ENCODE data around the gene BSN.

Gene BSN

DNA sequence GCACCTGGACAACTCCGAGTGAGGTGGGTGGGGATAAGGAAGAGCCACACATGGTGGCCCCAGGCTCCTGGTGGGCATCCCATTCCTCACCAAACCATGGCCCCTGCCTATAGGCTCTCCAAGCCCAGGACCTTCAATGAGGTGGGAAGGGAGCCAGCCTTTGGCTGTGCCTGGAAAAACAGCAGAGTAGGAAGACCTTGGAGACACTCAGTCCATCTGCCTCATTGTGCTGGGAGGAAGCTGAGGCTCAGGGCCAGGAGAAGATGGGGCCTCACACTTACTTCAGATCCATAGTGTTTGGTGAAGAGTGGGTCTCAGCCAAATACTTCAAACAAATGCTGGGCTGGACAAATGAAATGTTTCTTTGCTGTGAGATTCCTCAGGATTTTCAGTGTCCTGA, 72.5 kb downstream of the BSN start:
- H3K4me1 ChIP-seq (ENCODE audit: insufficient read depth, low read length), result no peaks in the 10 kb centered on the region
- H3K9me3 ChIP-seq (ENCODE audit: insufficient read depth, low read length, severe bottlenecking), result no peaks in the 10 kb centered on the region
- H3K27ac ChIP-seq (ENCODE audit: low read length), result no peak overlapping the region
- H3K9ac ChIP-seq (ENCODE audit: low read depth, low read length), result no peak overlapping the region
- no peaks in the 10 kb centered on the region for H4K20me1 ChIP-seq (ENCODE audit: insufficient read depth, low read length)
- no peak overlapping the region for H3K4me2 ChIP-seq (ENCODE audit: insufficient read depth, low read length)
- H2AFZ ChIP-seq (ENCODE audit: low read depth, low read length), result no peak overlapping the region
- DNase-seq, result no peak
- no peaks in the 10 kb centered on the region for H3K79me2 ChIP-seq (ENCODE audit: insufficient read depth, low read length)
- no peaks in the 10 kb centered on the region for H3K27me3 ChIP-seq (ENCODE audit: insufficient read depth, low read length, poor library complexity)
- TF ChIP-seq, protein P1, sequence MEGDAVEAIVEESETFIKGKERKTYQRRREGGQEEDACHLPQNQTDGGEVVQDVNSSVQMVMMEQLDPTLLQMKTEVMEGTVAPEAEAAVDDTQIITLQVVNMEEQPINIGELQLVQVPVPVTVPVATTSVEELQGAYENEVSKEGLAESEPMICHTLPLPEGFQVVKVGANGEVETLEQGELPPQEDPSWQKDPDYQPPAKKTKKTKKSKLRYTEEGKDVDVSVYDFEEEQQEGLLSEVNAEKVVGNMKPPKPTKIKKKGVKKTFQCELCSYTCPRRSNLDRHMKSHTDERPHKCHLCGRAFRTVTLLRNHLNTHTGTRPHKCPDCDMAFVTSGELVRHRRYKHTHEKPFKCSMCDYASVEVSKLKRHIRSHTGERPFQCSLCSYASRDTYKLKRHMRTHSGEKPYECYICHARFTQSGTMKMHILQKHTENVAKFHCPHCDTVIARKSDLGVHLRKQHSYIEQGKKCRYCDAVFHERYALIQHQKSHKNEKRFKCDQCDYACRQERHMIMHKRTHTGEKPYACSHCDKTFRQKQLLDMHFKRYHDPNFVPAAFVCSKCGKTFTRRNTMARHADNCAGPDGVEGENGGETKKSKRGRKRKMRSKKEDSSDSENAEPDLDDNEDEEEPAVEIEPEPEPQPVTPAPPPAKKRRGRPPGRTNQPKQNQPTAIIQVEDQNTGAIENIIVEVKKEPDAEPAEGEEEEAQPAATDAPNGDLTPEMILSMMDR (IDR thresholded peaks at IDR 0.05; ENCODE audit: borderline replicate concordance, extremely low read depth, low read length, poor library complexity, severe bottlenecking), result no peak
- TF ChIP-seq EZH2 (IDR thresholded peaks at IDR 0.05; ENCODE audit: borderline replicate concordance, low read depth, low read length, severe bottlenecking), result no peak
- no peak for ATAC-seq (ENCODE audit: insufficient read depth, low read depth)
- H3K4me3 ChIP-seq (ENCODE audit: low read depth in 1 of 2, low read length in 2 of 2), result no peak overlapping the region
- H3K36me3 ChIP-seq (ENCODE audit: insufficient read depth, low read length), result no peaks in the 10 kb centered on the region

DNA sequence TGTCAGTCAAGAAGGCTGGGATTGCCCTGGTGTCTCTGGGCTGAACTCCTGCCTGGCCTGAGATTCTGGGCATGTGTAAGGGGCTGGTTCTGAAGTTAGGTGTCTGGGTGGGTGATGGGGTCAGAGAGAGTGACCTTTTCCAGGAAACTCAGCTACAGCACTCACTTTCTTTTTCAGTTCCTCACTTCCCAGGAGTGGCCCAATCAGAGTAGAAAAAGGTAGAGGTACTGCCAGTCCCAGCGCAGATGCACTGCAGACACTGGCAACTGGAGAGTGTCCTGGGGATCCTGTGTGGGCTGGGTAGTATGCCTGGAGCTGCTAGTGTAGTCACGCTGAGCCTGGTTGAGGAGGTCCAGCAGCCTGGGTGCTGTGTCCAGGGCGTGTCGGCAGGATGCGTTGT, 73.4 kb downstream of the BSN start:
- no peaks in the 10 kb centered on the region for H3K36me3 ChIP-seq (ENCODE audit: insufficient read depth, low read length)
- H3K4me3 ChIP-seq (ENCODE audit: low read depth in 1 of 2, low read length in 2 of 2), result no peak overlapping the region
- H3K9me3 ChIP-seq (ENCODE audit: insufficient read depth, low read length, severe bottlenecking), result no peaks in the 10 kb centered on the region
- ATAC-seq (ENCODE audit: insufficient read depth, low read depth), result no peak
- H4K20me1 ChIP-seq (ENCODE audit: insufficient read depth, low read length), result no peaks in the 10 kb centered on the region
- no peak overlapping the region for H3K4me2 ChIP-seq (ENCODE audit: insufficient read depth, low read length)
- H3K27ac ChIP-seq (ENCODE audit: low read length), result no peak overlapping the region
- no peaks in the 10 kb centered on the region for H3K79me2 ChIP-seq (ENCODE audit: insufficient read depth, low read length)
- DNase-seq, result no peak
- no peaks in the 10 kb centered on the region for H3K4me1 ChIP-seq (ENCODE audit: insufficient read depth, low read length)
- H2AFZ ChIP-seq (ENCODE audit: low read depth, low read length), result no peak overlapping the region
- no peaks in the 10 kb centered on the region for H3K27me3 ChIP-seq (ENCODE audit: insufficient read depth, low read length, poor library complexity)
- no peak overlapping the region for H3K9ac ChIP-seq (ENCODE audit: low read depth, low read length)
- TF ChIP-seq, protein P1 (IDR thresholded peaks at IDR 0.05; ENCODE audit: borderline replicate concordance, extremely low read depth, low read length, poor library complexity, severe bottlenecking), result no peak
- no peak for TF ChIP-seq EZH2 (IDR thresholded peaks at IDR 0.05; ENCODE audit: borderline replicate concordance, low read depth, low read length, severe bottlenecking)

DNA sequence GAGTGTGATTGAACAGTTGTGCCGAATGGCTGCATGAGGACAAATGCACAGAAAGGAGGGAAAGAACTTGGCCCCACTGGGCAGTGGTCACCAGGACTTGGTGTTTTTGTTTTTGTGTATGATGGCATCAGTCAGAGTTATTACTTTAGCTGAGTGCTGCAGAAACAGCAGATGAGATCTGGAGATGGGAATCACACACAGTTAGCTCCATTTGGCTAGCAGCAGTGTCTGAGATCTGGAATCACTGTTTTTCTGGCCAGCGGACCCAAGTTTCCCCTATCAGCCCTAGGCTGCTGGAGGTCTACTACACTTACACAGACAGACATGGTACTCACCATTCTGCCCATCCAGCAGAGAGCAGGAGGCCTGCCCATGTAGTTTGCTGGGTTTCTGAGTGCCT, 74.0 kb downstream of the BSN start:
- Histone ChIP-seq H3K36me3 (ENCODE audit: insufficient read depth, low read length) (no peaks in the 10 kb centered on the region), H3K27ac (ENCODE audit: low read length) (no peak overlapping the region), H3K4me1 (ENCODE audit: insufficient read depth, low read length) (no peaks in the 10 kb centered on the region), H3K4me2 (ENCODE audit: insufficient read depth, low read length) (no peak overlapping the region), H2AFZ (ENCODE audit: low read depth, low read length) (no peak overlapping the region), H3K27me3 (ENCODE audit: insufficient read depth, low read length, poor library complexity) (no peaks in the 10 kb centered on the region), H3K9me3 (ENCODE audit: insufficient read depth, low read length, severe bottlenecking) (no peaks in the 10 kb centered on the region), H3K79me2 (ENCODE audit: insufficient read depth, low read length) (no peaks in the 10 kb centered on the region), H3K9ac (ENCODE audit: low read depth, low read length) (no peak overlapping the region), H4K20me1 (ENCODE audit: insufficient read depth, low read length) (no peaks in the 10 kb centered on the region), H3K4me3 (ENCODE audit: low read depth in 1 of 2, low read length in 2 of 2) (no peak overlapping the region)
- no peak for TF ChIP-seq EZH2 (IDR thresholded peaks at IDR 0.05; ENCODE audit: borderline replicate concordance, low read depth, low read length, severe bottlenecking)
- TF ChIP-seq, protein P1 (IDR thresholded peaks at IDR 0.05; ENCODE audit: borderline replicate concordance, extremely low read depth, low read length, poor library complexity, severe bottlenecking), result no peak
- DNase-seq (no peak), ATAC-seq (ENCODE audit: insufficient read depth, low read depth) (no peak)

DNA sequence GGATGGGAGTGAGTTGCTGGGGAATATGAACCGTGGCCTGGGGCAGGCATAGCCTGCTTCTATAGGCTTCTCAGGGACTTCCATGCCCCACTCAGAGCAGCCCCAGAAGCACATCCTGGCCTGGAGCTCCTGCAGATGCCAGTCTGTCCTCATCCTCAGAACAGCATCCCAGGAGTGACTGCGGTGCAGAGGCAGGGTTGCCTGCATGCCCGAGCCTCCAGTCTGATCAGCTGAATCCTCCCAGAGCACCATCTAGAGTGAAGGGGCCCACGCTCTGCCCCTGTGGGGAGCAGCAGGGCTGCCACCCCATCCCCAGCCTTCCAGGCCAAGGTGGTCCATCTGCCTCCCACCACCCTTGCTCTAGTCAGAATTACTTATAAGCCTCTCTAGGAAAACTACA, 75.2 kb downstream of the BSN start:
- Histone ChIP-seq H2AFZ (ENCODE audit: low read depth, low read length) (no peak overlapping the region), H3K4me2 (ENCODE audit: insufficient read depth, low read length) (no peak overlapping the region), H4K20me1 (ENCODE audit: insufficient read depth, low read length) (no peaks in the 10 kb centered on the region), H3K79me2 (ENCODE audit: insufficient read depth, low read length) (no peaks in the 10 kb centered on the region), H3K9ac (ENCODE audit: low read depth, low read length) (no peak overlapping the region), H3K27ac (ENCODE audit: low read length) (no peak overlapping the region), H3K36me3 (ENCODE audit: insufficient read depth, low read length) (no peaks in the 10 kb centered on the region), H3K4me1 (ENCODE audit: insufficient read depth, low read length) (no peaks in the 10 kb centered on the region), H3K4me3 (ENCODE audit: low read depth in 1 of 2, low read length in 2 of 2) (no peak overlapping the region), H3K9me3 (ENCODE audit: insufficient read depth, low read length, severe bottlenecking) (no peaks in the 10 kb centered on the region), H3K27me3 (ENCODE audit: insufficient read depth, low read length, poor library complexity) (no peaks in the 10 kb centered on the region)
- DNase-seq (no peak), ATAC-seq (ENCODE audit: insufficient read depth, low read depth) (no peak)
- TF ChIP-seq, protein P1 (IDR thresholded peaks at IDR 0.05; ENCODE audit: borderline replicate concordance, extremely low read depth, low read length, poor library complexity, severe bottlenecking), result no peak
- TF ChIP-seq EZH2 (IDR thresholded peaks at IDR 0.05; ENCODE audit: borderline replicate concordance, low read depth, low read length, severe bottlenecking), result no peak

Data from DND-41 (cell line).